HG03457 (cell line): ENCODE results near the gene RABGAP1L.
A peak's percentile ranks its signal among the peaks of the same experiment; 100 is the strongest.
"Not testable (repeated sequence)": the region's sequence is repeated elsewhere in the genome, so short reads cannot be mapped to it uniquely, and the experiment has no call there.

ENCODE experiments used
- ATAC-seq: cut with Tn5 transposase; IDR thresholded peaks from one replicate; pipeline ENCODE4 v1.9.1; 2021; ENCODE audit warnings: moderate number of reproducible peaks; ENCODE audit not compliant: unreplicated experiment

Gene RABGAP1L

GRCh38 chr1:175005085-175005783 lies 845.9 kb downstream of the RABGAP1L start:
- ATAC-seq, result no peak

GRCh38 chr1:175009532-175009931 lies 850.2 kb downstream of the RABGAP1L start:
- ATAC-seq, result no peak

GRCh38 chr1:175013445-175013844 lies 854.1 kb downstream of the RABGAP1L start:
- no peak for ATAC-seq

GRCh38 chr1:175015243-175015642 lies 855.9 kb downstream of the RABGAP1L start:
- no peak for ATAC-seq

GRCh38 chr1:175019524-175019923 lies 860.2 kb downstream of the RABGAP1L start:
- ATAC-seq, result no peak

- ATAC-seq, result peak; percentile 77
Observed at GRCh38 chr1:175023043-175023921, 864.0 kb downstream of the RABGAP1L start, which contains the start of gene MRPS14. TSS of gene MRPS14 (minus strand) at chr1:175023425. CDS start at chr1:175023408, 17 bp downstream.

- ATAC-seq, result not testable (repeated sequence)
Observed at GRCh38 chr1:175023922-175024242, 864.6 kb downstream of the RABGAP1L start.

GRCh38 chr1:175024773-175025172 lies 865.5 kb downstream of the RABGAP1L start:
- ATAC-seq, result no peak

GRCh38 chr1:175033953-175034352 lies 874.6 kb downstream of the RABGAP1L start:
- no peak for ATAC-seq

- no peak for ATAC-seq
Observed at GRCh38 chr1:175034775-175035174, 875.5 kb downstream of the RABGAP1L start.

- no peak for ATAC-seq
Observed at GRCh38 chr1:175035865-175036264, 876.5 kb downstream of the RABGAP1L start.

- no peak for ATAC-seq
Observed at GRCh38 chr1:175036476-175036875, 877.2 kb downstream of the RABGAP1L start.

- no peak for ATAC-seq
Observed at GRCh38 chr1:175037416-175037815, 878.1 kb downstream of the RABGAP1L start.

- ATAC-seq, result no peak
Observed at GRCh38 chr1:175040324-175040879, 881.1 kb downstream of the RABGAP1L start.

GRCh38 chr1:175042650-175043049 lies 883.3 kb downstream of the RABGAP1L start:
- ATAC-seq, result no peak

GRCh38 chr1:175043824-175044223 lies 884.5 kb downstream of the RABGAP1L start:
- ATAC-seq, result no peak

- ATAC-seq, result not testable (repeated sequence)
Observed at GRCh38 chr1:175044591-175044990, 885.3 kb downstream of the RABGAP1L start.
